GM18508 (cell line): ENCODE results near the gene AKAP7.
"Not testable (repeated sequence)": the region's sequence is repeated elsewhere in the genome, so short reads cannot be mapped to it uniquely, and the experiment has no call there.

Experiments used
- ATAC-seq: cut with Tn5 transposase; IDR thresholded peaks from one replicate; pipeline ENCODE4 v1.9.1; 2021; ENCODE audit warnings: moderate number of reproducible peaks; ENCODE audit not compliant: insufficient read depth, unreplicated experiment

Gene AKAP7

DNA sequence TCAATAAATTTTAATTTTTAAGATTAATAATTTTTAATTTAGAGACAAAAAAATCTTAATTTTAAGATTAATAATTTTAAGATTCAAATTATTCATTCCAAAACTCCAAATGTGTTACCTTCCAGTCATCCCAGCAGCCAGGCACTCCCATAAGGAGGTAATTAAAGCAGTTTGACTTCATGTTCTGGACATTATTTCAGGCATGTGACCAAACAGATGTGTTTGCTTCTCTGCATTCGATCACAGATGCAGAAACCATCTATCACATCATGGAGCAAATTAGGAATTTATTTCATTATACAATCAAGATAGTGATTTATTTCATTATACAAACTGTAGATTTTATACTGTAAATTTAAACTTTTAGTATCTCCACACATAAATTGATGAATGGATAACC, 150.3 kb downstream of the AKAP7 start:
- ATAC-seq, result no peak

DNA sequence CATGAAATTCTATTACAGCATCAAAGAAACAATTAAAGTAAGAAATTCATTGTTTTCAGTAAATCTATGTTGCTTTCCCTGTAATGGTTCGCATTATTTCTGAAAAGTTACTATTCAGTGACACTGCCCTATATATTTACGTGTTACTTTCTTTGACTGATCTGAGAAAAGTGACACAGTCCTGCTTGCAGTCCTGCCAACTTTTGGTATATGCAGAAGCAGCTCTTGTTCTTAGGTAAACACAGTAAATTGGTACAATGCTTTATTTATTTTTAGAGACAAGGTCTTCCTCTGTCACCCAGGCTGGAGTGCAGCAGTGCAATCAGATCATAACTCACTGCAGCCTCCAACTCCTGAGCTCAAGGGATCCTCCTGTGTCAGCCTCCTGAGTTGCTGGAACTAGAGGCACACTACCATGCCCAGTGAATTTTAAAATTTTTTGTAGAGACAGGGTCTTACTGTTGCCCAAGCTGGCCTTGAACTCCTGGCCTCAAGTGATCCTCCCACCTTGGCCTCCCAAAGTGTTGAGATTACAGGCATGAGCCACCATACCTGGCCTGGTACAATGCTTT, 151.3 kb downstream of the AKAP7 start:
- no peak for ATAC-seq

DNA sequence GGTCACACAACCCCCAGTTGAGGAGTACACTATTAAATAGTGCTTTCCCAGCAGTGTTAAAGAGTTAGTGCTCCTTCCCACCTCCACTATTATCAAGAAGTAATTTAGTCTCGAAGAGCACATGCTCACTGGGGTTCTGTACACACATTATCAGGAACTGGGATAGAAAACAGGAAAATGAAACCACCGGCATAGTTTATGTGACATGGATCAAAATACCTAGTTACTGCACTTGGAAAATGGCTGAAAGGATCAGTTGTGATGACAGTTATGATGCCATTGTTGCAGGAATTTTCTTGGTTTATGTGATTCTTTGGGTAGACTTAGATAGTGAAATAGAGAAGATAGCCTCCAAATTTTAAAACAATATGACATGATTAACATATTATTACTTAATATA, 152.9 kb downstream of the AKAP7 start:
- no peak for ATAC-seq

DNA sequence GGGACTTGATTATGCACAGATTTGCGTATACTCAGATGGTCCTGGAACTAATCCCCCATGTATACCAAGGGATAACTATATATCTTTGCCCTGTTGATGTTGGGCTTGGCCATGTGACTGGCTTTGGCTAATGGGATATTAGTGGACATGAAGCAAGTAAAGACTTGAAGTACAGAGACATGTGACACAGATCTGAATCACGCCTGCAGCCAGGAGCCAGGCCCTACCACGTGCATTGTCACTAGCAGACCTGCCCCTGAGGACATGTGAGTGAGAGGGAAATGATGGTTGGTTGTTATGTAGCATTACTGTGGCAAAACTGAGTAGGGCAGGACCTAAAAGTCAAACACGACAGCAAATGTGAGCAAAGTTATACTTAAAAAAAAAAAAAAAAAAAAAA, 155.7 kb downstream of the AKAP7 start:
- no peak for ATAC-seq

DNA sequence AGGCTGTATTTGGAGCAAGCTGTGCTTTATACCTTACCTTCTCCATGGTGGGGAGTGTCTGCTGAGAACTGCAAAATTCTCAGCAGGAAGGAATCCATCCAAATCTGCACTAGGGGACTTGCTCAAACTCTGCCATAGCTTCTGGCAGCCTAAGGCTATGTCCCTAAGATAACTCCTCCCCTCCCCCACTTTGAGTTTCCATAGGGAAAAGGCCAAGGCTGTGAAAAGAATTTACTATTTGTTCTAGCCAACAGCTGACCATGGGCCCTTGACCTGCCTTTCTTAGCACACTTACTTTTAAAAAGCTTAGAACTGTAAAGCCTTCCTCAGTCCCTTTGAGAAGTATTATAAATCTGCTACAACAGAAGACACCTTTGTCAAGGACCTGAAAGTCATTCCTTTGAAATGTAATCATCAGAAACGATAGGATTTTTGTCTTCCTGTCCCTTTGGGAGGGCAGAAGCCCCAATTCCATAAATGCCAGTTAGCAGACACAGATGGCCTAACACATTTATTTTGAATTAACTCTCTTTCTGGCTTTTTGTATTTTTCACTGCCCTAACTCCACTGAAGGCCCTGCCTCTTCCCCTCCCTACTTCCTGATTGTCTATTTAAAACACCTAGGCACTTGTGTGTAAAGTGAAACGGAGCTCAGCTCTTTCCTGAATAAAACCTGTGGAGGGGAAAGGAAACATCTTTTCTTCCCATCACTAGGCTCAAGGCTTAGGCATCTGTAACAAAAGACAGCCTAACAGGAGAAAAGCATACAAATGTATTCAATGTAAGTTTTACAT, 157.1 kb downstream of the AKAP7 start:
- no peak for ATAC-seq

GRCh38 chr6:131293472-131293911, 158.2 kb downstream of the AKAP7 start:
- no peak for ATAC-seq

DNA sequence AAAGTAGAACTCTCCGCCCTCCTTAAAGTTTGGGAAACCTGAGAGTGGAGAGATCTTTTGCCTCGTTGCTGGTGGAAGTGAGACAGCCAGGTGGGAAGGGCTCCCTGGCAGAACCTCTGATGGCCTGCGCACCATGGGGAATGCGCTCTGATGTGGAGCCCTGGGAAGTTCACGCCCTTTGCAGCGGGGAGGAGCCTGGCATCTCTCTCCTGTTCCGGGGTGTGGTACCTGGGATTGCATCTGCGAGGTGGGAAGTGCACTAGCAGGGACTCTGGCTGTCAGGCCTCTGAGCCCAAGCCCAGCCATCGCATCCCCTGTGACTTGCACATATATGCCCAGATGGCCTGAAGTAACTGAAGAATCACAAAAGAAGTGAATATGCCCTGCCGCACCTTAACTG, 159.8 kb downstream of the AKAP7 start:
- ATAC-seq, result no peak

DNA sequence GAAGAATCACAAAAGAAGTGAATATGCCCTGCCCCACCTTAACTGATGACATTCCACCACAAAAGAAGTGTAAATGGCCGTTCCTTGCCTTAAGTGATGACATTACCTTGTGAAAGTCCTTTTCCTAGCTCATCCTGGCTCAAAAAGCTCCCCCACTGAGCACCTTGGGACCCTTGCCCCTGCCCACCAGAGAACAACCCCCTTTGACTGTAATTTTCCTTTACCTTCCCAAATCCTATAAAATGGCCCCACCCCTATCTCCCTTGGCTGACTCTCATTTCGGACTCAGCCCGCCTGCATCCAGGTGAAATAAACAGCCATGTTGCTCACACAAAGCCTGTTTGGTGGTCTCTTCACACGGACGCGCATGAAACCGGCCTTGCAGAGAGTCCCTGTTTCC, 165.6 kb downstream of the AKAP7 start:
- ATAC-seq, result not testable (repeated sequence)

DNA sequence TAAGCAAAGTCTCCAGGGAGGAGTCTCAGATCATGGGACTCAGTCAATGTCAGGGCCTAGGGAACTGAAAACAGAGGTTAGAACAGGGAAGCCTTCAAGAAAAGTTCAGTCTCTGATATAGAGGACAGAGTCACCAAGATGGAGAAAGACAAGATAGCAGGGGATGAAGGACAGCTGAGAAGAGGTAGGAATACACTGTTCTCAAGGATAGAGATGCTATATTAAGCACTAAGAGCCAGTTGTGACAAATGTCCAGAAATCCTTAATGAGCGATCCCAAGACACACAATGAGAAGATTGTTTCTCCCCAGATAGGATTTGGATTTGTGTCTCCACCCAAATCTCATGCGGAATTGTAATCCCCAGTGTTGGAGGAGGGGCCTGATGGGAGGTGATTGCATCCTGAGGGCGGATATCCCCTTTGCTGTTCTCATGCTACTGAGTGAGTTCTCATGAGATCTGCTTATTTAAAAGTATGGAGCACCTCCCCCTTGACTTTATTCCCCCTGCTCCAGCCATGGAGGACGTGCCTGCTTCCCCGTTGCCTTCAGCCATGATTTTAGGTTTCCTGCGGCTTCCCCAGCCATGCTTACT, 168.2 kb downstream of the AKAP7 start:
- no peak for ATAC-seq

- ATAC-seq, result no peak
Observed at GRCh38 chr6:131305037-131305850, 170.0 kb downstream of the AKAP7 start.

GRCh38 chr6:131309437-131309836, 174.2 kb downstream of the AKAP7 start:
- no peak for ATAC-seq

- no peak for ATAC-seq
Observed at GRCh38 chr6:131314838-131315237, 179.6 kb downstream of the AKAP7 start.

- ATAC-seq, result no peak
Observed at GRCh38 chr6:131316654-131317053, 181.4 kb downstream of the AKAP7 start.

- no peak for ATAC-seq
Observed at GRCh38 chr6:131317516-131317915, 182.2 kb downstream of the AKAP7 start.

GRCh38 chr6:131321589-131321988, 186.3 kb downstream of the AKAP7 start:
- ATAC-seq, result no peak

DNA sequence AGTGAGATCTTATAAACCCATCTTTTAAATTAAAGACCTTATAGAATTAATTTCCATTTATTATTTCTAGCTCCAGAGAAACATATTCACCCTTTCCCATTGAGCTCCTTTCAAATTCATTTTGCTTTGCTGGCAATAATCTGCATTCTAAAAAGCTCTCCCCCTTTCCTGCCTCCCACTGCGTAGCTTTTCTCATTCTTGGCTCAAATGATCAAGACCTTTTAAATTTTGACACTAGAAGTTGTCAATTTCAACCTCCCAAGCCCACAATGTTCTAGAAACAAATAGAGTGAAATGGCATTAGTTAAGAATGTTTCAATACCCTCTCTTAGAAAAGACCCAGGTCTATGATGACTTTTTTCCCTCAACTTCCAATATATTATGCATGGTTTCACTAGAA, 186.9 kb downstream of the AKAP7 start:
- no peak for ATAC-seq

DNA sequence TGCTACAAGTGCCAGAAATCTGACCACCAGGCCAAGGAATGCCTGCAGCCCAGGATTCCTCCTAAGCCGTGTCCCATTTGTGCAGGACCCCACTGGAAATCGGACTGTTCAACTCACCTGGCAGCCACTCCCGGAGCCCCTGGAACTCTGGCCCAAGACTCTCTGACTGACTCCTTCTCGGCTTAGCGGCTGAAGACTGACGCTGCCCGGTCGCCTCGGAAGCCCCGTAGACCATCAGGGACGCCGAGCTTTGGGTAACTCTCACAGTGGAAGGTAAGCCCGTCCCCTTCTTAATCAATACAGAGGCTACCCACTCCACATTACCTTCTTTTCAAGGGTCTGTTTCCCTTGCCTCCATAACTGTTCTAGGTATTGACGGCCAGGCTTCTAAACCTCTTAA, 190.4 kb downstream of the AKAP7 start:
- not testable (repeated sequence) for ATAC-seq

- not testable (repeated sequence) for ATAC-seq
Observed at GRCh38 chr6:131328727-131329126, 193.5 kb downstream of the AKAP7 start.

- ATAC-seq, result no peak
Observed at GRCh38 chr6:131331151-131331550, 195.9 kb downstream of the AKAP7 start.

DNA sequence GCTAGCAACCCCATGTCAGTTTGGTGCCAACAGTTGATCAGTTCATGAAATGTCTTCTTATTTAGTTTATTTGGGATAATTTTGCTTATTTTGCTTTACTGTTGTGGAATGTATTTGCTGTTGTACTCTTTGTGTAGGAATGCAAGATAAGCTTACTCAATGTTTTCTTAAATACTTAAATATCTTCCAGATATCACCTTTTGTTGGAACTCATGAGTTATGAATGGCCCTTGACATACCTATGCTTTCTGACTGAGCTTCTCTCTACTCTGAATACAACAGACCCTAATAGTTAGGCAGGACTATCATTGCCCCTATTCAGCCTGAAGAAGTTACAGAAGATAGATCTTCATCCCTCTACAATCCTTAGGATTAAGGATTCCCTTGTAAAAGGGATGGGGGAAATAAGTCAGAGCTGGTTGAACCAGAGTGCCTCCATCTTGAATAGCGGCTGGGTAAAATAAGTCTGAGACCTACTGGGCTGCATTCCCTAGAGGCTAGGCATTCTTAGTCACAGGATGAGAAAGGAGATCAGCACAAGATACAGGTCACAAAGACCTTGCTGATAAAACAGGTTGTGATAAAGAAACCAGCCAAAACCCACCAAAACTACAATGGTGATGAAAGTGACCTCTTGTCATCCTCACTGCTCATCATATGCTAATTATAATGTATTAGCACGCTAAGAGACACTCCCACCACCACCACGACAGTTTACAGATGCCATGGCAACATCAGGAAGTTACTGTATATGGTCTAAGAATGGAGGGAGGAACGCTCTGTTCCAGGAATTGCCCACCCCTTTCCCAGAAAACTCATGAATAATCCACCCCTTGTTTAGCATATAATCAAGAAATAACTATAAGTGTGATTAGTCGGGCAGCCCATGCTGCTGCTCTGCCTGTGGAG, 196.9 kb downstream of the AKAP7 start:
- ATAC-seq, result no peak
